ENCODE results near the gene PAWR. TPM values are rescaled to one million over a fixed set of nuclear protein-coding genes. Genes with fewer than 3 reads are reported as not detected.
"Not testable (repeated sequence)": the region's sequence is repeated elsewhere in the genome, so short reads cannot be mapped to it uniquely, and the experiment has no call there.

The PAWR gene
- total and polyA plus RNA-seq, 8 donors: 10.1 to 662 (median 81.9) TPM

DNA sequence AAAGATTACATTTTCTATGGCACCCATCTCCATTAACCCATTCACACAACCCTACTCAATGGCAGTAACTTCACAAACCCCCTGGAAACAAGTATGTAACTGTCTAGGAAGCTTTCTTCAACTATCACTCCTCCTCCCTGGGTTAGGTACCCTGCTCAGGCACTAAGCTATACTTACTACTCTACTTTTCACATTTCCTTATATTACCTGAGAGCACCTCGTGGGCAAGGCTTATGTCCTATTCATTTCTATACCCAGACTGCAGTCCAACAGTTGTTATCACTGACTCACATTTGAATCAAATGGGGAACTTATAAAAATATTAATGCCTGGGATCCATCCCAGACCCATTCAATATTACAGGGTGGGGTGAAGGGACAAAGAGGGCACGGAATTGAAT, 4.6 kb downstream of the PAWR start:
- Histone ChIP-seq H3K4me3 (peak overlapping the region in 2 of 4 donors; percentile 83 to 95), H3K27me3 (peaks cover 0 to 16% (median 0%) of the 10 kb centered on the region in 3 donors), H3K9me3 (no peaks in the 10 kb centered on the region), H3K27ac (peak overlapping the region in 1 of 5 donors; percentile 13), H3K4me1 (peaks cover 21 to 75% (median 42%) of the 10 kb centered on the region in 4 donors), H3K36me3 (no peaks in the 10 kb centered on the region)
- intact Hi-C loops (cut with DNase I; ENCODE audit: low total_unique reads): no loop called here
- 28 to 64% (median 35%) methylated on average over 2 of the region's 2 CpGs for WGBS, 5 donors
- DNase-seq: no peak
- TF ChIP-seq, protein P1, sequence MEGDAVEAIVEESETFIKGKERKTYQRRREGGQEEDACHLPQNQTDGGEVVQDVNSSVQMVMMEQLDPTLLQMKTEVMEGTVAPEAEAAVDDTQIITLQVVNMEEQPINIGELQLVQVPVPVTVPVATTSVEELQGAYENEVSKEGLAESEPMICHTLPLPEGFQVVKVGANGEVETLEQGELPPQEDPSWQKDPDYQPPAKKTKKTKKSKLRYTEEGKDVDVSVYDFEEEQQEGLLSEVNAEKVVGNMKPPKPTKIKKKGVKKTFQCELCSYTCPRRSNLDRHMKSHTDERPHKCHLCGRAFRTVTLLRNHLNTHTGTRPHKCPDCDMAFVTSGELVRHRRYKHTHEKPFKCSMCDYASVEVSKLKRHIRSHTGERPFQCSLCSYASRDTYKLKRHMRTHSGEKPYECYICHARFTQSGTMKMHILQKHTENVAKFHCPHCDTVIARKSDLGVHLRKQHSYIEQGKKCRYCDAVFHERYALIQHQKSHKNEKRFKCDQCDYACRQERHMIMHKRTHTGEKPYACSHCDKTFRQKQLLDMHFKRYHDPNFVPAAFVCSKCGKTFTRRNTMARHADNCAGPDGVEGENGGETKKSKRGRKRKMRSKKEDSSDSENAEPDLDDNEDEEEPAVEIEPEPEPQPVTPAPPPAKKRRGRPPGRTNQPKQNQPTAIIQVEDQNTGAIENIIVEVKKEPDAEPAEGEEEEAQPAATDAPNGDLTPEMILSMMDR (IDR thresholded peaks at IDR 0.05): no peak
- TF ChIP-seq EP300 (IDR thresholded peaks at IDR 0.05): no peak
- TF ChIP-seq POLR2AphosphoS5 (IDR thresholded peaks at IDR 0.05): no peak

DNA sequence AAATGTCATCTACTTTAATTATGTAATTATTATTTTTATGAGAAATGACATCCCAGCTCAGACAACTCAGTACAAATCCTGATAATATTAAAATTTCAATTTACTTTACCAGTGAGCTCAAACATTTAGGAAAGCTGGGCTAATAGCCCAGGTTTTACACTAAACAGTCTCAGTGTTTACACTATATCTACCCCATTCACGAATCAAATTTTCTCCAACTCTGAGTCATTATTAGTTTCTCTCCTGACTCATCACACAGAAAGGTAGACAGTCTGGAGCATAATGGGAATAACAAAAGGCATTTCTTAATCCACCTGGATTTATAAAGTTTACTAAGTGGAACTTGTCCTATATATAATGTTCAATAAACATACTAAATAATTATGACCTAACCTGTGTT, 5.7 kb downstream of the PAWR start:
- 3 to 20% (median 12%) methylated on average over 1 of the region's 1 CpG for WGBS, 5 donors
- no peak overlapping the region for H3K4me3 ChIP-seq
- peaks cover 21 to 85% (median 38%) of the 10 kb centered on the region in 4 donors for H3K4me1 ChIP-seq

DNA sequence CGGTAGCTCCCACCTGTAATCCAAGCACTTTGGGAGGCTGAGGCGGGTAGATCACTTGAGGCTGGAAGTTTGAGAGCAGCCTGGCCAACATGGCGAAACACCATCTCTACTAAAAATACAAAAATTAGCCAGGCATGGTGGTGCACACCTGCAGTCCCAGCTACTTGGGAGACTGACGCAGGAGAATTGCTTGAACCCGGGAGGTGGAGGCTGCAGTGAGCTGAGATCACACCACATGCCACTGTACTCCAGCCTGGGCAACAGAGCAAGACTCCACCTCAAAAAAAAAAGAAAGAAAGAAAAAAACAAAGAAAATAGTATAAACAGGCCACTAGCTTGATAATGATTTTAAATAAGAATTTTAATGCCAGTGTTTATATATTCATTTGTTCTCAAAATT, 6.4 kb downstream of the PAWR start:
- DNase-seq; H3K36me3 ChIP-seq; H3K27me3 ChIP-seq; H3K27ac ChIP-seq; H3K9me3 ChIP-seq; intact Hi-C loops (cut with DNase I; ENCODE audit: low total_unique reads); H3K4me3 ChIP-seq: not testable (repeated sequence)
- H3K4me1 ChIP-seq: peaks cover 20 to 90% (median 35%) of the 10 kb centered on the region in 4 donors
- WGBS, 5 donors: 89 to 97% (median 94%) methylated on average over 5 of the region's 5 CpGs

More for the DNA sequence above, 5.7 kb downstream of the PAWR start:
- peaks cover 0 to 6% (median 0%) of the 10 kb centered on the region in 3 donors for H3K27me3 ChIP-seq
- H3K27ac ChIP-seq: peak overlapping the region in 2 of 5 donors; percentile 3 to 13
- H3K36me3 ChIP-seq: no peaks in the 10 kb centered on the region
- H3K9me3 ChIP-seq: no peaks in the 10 kb centered on the region
- intact Hi-C loops (cut with DNase I; ENCODE audit: low total_unique reads): no loop called here
- TF ChIP-seq POLR2A (IDR thresholded peaks at IDR 0.05): no peak
- TF ChIP-seq, protein P1 (IDR thresholded peaks at IDR 0.05): no peak
- TF ChIP-seq EP300 (IDR thresholded peaks at IDR 0.05): no peak
- no peak for TF ChIP-seq POLR2AphosphoS5 (IDR thresholded peaks at IDR 0.05)
- DNase-seq: no peak

DNA sequence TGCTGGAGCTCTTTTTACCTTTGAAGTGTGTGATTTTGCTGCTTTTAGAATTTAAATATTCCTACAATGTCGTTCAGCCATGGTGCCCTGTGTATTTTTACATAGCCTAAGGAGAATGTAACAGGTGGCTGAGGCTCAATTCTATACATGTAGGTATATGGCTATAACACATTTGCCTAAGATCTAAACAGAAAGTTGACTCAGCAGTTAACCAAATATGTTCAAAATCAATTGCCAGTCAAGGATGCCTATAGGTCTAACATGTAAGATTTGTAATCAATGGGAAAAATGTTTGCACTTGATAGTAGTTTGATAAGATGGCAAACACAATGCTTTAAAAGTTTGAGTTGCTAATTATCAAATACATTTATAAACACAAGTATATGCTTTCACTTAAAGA, 8.2 kb downstream of the PAWR start:
- peaks cover 16 to 95% (median 31%) of the 10 kb centered on the region in 4 donors for H3K4me1 ChIP-seq
- WGBS, 5 donors: 30 to 44% (median 38%) methylated on average over 1 of the region's 1 CpG

More for the DNA sequence above, 8.2 kb downstream of the PAWR start:
- H3K9me3 ChIP-seq: no peaks in the 10 kb centered on the region
- H3K27me3 ChIP-seq: no peaks in the 10 kb centered on the region
- no peaks in the 10 kb centered on the region for H3K36me3 ChIP-seq
- H3K27ac ChIP-seq: no peak overlapping the region
- intact Hi-C loops (cut with DNase I; ENCODE audit: low total_unique reads): no loop called here
- no peak for DNase-seq
- TF ChIP-seq POLR2A (IDR thresholded peaks at IDR 0.05): no peak
- TF ChIP-seq, protein P1 (IDR thresholded peaks at IDR 0.05): no peak
- TF ChIP-seq POLR2AphosphoS5 (IDR thresholded peaks at IDR 0.05): no peak
- no peak for TF ChIP-seq EP300 (IDR thresholded peaks at IDR 0.05)
- H3K4me3 ChIP-seq: no peak overlapping the region
